Tibial nerve (tissue), 4 donors: ENCODE data around the gene AEBP1.

Experiments
- EP300 ChIP-seq, 2 donors: sonication (generic); formaldehyde crosslinking; IDR thresholded peaks; one replicate each; pipeline ENCODE4 v1.6.1; 2017; ENCODE audit warnings: antibody characterized with exemption in 2 of 2, mild to moderate bottlenecking in 1 of 2
- POLR2A ChIP-seq, 2 donors: fragments of 450-650 bp; IDR thresholded peaks; one replicate each; pipeline ENCODE4 v1.6.1; 2017; ENCODE audit warnings: antibody characterized with exemption in 2 of 2, mild to moderate bottlenecking in 2 of 2, moderate library complexity in 2 of 2
- TF ChIP-seq, protein P1 (sequence below), 5 experiments: fragments of 200-600 bp in 3 of 5; fragments of 450-650 bp in 2 of 5; sonication (generic) in 3 of 5; IDR thresholded peaks; one replicate each; pipeline ENCODE4 v1.5.1; 2016 to 2019; ENCODE audit warnings: antibody characterized with exemption in 5 of 5, mild to moderate bottlenecking in 3 of 5, moderate library complexity in 2 of 5

DNA sequence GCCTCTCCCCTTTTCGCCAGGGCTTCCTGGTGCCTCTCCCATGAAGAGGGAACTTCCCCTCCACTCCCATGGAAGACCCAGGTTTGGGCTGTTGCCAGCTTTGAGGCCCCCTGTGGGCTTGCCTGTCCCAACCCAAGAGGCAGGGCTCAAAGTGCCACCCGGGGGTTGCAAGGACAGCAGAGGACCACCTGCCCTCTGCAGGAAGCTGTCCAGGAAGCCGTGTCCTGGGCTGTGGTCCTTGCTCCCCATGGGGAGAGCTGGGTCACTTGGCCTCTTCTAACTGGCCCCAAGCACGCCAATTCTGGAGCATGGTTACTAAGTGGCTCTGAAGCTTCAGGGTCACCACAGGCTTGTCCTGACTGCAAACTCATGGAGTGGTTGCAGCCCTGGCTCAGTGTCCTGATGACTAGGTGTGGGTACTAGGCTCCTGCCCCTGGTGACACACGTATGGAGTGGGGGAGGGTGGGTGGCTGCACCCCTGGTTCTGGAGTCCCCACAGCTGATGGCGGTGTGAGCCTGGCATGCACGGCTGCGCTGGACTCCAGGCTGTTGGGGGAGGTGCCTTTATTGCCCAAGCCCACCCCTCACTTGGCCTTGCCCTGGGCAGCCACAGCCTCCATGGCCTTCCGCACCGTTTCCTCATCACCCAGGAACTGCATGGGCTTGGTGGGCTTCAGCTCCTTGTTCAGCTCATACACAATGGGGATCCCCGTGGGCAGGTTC, 41.8 kb upstream of the AEBP1 start:
- TF ChIP-seq, protein P1, sequence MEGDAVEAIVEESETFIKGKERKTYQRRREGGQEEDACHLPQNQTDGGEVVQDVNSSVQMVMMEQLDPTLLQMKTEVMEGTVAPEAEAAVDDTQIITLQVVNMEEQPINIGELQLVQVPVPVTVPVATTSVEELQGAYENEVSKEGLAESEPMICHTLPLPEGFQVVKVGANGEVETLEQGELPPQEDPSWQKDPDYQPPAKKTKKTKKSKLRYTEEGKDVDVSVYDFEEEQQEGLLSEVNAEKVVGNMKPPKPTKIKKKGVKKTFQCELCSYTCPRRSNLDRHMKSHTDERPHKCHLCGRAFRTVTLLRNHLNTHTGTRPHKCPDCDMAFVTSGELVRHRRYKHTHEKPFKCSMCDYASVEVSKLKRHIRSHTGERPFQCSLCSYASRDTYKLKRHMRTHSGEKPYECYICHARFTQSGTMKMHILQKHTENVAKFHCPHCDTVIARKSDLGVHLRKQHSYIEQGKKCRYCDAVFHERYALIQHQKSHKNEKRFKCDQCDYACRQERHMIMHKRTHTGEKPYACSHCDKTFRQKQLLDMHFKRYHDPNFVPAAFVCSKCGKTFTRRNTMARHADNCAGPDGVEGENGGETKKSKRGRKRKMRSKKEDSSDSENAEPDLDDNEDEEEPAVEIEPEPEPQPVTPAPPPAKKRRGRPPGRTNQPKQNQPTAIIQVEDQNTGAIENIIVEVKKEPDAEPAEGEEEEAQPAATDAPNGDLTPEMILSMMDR (IDR thresholded peaks at IDR 0.05): no peak
- TF ChIP-seq POLR2A (IDR thresholded peaks at IDR 0.05): no peak
- TF ChIP-seq EP300 (IDR thresholded peaks at IDR 0.05): no peak
